Osteoblast (primary cell): ENCODE results near the gene SYNM. TPM values are rescaled to one million over a fixed set of nuclear protein-coding genes. Genes with fewer than 3 reads are reported as not detected.
A peak's percentile ranks its signal among the peaks of the same experiment; 100 is the strongest.

Source experiments
- DNase-seq: peaks from one replicate; pipeline ENCODE4 v3.0.0; 2011; ENCODE audit warnings: low spot score, mixed read lengths; ENCODE audit not compliant: insufficient read length; ENCODE audit errors: missing footprints
- H2AFZ ChIP-seq: 2 replicates; pipeline ENCODE4 v1.6.0; 2011; ENCODE audit warnings: mild to moderate bottlenecking, low read length
- H3K27ac ChIP-seq: 2 replicates; pipeline ENCODE4 v1.5.1; 2011; ENCODE audit warnings: mild to moderate bottlenecking, low read depth, low read length, moderate library complexity
- H3K27me3 ChIP-seq: 2 replicates; pipeline ENCODE4 v1.6.0; 2012; ENCODE audit warnings: mild to moderate bottlenecking, control low read depth, inconsistent platforms, low read length, moderate library complexity; ENCODE audit not compliant: insufficient read depth
- H3K36me3 ChIP-seq: 2 replicates; pipeline ENCODE4 v1.5.1; 2011; ENCODE audit warnings: mild to moderate bottlenecking, low read length, control low read depth, moderate library complexity; ENCODE audit not compliant: insufficient read depth
- H3K4me1 ChIP-seq: 2 replicates; pipeline ENCODE4 v1.5.1; 2011; ENCODE audit warnings: mild to moderate bottlenecking, low read length, control low read depth, moderate library complexity; ENCODE audit not compliant: insufficient read depth
- H3K4me2 ChIP-seq: 2 replicates; pipeline ENCODE4 v1.6.0; 2011; ENCODE audit warnings: mild to moderate bottlenecking, low read length; ENCODE audit not compliant: insufficient read depth
- H3K4me3 ChIP-seq: fragments of 200-600 bp; sonication (generic); 3 replicates; pipeline ENCODE4 v1.5.1; 2012; ENCODE audit warnings: mild to moderate bottlenecking, low read length, inconsistent platforms; ENCODE audit not compliant: insufficient read depth
- H3K79me2 ChIP-seq: 2 replicates; pipeline ENCODE4 v1.6.0; 2012; ENCODE audit warnings: mild to moderate bottlenecking, low read length, control low read depth, inconsistent platforms; ENCODE audit not compliant: insufficient read depth
- H3K9me3 ChIP-seq: 2 replicates; pipeline ENCODE4 v1.5.1; 2011; ENCODE audit warnings: low read depth, low read length, control low read depth
- H4K20me1 ChIP-seq: 2 replicates; pipeline ENCODE4 v1.6.0; 2012; ENCODE audit warnings: mild to moderate bottlenecking, low read length, control low read depth; ENCODE audit not compliant: insufficient read depth
- total RNA-seq: library from RNA; depleted of rRNA; stranded (reverse); fragments of >200 nt; gene quantifications from 2 replicates; pipeline ENCODE4 v1.2.3, GENCODE V29; 2012
- TF ChIP-seq, protein P1 (sequence below): IDR thresholded peaks from 2 replicates; pipeline ENCODE4 v1.5.1; 2011; ENCODE audit warnings: mild to moderate bottlenecking, low read depth, low read length, moderate library complexity; ENCODE audit errors: extremely low read depth

Gene SYNM, protein sequence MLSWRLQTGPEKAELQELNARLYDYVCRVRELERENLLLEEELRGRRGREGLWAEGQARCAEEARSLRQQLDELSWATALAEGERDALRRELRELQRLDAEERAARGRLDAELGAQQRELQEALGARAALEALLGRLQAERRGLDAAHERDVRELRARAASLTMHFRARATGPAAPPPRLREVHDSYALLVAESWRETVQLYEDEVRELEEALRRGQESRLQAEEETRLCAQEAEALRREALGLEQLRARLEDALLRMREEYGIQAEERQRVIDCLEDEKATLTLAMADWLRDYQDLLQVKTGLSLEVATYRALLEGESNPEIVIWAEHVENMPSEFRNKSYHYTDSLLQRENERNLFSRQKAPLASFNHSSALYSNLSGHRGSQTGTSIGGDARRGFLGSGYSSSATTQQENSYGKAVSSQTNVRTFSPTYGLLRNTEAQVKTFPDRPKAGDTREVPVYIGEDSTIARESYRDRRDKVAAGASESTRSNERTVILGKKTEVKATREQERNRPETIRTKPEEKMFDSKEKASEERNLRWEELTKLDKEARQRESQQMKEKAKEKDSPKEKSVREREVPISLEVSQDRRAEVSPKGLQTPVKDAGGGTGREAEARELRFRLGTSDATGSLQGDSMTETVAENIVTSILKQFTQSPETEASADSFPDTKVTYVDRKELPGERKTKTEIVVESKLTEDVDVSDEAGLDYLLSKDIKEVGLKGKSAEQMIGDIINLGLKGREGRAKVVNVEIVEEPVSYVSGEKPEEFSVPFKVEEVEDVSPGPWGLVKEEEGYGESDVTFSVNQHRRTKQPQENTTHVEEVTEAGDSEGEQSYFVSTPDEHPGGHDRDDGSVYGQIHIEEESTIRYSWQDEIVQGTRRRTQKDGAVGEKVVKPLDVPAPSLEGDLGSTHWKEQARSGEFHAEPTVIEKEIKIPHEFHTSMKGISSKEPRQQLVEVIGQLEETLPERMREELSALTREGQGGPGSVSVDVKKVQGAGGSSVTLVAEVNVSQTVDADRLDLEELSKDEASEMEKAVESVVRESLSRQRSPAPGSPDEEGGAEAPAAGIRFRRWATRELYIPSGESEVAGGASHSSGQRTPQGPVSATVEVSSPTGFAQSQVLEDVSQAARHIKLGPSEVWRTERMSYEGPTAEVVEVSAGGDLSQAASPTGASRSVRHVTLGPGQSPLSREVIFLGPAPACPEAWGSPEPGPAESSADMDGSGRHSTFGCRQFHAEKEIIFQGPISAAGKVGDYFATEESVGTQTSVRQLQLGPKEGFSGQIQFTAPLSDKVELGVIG (N-terminal part only)
- 4.0 and 4.4 TPM in 2 replicates for total RNA-seq

DNA sequence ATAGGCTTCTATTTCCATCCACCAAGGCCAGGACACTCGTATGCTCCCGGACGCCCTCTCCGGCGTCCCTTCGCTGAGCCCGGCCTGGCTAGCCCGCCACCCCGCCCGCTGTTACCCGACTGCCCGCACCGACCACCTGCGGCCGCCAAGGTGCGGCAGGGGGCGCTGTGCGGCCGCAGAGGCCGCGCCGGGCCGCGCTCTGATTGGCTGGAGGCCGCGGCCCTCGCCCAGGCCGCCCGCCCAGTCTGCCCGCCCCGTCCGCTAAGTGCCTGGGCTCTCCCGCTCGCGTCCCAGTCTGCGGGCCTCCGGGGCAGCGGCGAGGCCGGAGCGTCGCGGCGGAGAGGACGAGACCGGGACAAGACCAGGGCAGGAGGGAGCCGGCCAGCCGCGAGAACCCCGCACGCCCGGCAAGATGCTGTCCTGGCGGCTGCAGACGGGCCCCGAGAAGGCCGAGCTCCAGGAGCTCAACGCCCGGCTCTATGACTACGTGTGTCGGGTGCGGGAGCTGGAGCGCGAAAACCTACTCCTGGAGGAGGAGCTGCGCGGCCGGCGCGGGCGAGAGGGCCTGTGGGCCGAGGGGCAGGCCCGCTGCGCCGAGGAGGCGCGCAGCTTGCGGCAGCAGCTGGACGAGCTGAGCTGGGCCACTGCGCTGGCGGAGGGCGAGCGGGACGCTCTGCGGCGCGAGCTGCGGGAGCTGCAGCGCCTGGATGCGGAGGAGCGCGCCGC, at the start of gene SYNM:
Gene SYNM (plus strand): TSS at position 293 of the 726 bp plus-strand sequence. CDS start 120 bp downstream, at position 413.
- Histone ChIP-seq H3K27ac (no peak within 1 kb of the TSS), H3K4me1 (peaks cover 6% of the 10 kb centered on the region), H3K36me3 (no peaks in the 10 kb centered on the region), H3K79me2 (no peaks in the 10 kb centered on the region), H3K9me3 (no peaks in the 10 kb centered on the region), H3K27me3 (peaks cover 26% of the 10 kb centered on the region), H3K4me2 (peak within 1 kb of the TSS; percentile 85), H4K20me1 (no peaks in the 10 kb centered on the region), H2AFZ (peak within 1 kb of the TSS; percentile 72), H3K4me3 (peak within 1 kb of the TSS; percentile 68)
- peak; percentile 99 for DNase-seq
- TF ChIP-seq, protein P1, sequence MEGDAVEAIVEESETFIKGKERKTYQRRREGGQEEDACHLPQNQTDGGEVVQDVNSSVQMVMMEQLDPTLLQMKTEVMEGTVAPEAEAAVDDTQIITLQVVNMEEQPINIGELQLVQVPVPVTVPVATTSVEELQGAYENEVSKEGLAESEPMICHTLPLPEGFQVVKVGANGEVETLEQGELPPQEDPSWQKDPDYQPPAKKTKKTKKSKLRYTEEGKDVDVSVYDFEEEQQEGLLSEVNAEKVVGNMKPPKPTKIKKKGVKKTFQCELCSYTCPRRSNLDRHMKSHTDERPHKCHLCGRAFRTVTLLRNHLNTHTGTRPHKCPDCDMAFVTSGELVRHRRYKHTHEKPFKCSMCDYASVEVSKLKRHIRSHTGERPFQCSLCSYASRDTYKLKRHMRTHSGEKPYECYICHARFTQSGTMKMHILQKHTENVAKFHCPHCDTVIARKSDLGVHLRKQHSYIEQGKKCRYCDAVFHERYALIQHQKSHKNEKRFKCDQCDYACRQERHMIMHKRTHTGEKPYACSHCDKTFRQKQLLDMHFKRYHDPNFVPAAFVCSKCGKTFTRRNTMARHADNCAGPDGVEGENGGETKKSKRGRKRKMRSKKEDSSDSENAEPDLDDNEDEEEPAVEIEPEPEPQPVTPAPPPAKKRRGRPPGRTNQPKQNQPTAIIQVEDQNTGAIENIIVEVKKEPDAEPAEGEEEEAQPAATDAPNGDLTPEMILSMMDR = peak; percentile 55

DNA sequence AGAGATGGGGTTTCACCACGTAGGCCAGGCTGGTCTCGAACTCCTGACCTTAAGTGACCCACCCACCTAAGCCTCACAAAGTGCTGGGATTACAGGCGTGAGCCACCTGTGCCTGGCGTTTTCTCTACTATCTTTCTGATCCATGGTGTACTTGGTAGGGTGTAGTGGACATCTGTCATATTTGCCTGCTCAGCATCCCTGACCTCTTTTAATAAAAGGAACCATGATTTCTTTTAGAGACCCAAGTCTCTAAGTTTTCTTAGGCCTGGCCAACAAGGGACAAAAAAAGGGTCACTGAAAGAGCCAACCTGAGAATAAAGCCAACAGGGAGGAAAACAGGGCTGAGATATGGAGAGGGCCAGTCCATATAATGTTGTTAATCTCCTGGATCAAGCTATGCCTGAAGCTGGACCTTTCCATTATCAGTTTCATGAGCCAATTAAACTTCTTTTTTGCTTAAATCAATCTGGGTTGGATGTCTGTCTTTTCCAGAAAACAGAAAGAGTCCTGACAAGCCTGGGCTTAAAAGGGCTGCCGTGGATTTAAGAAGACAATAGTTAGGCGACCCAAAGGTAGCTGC, 49.2 kb upstream of the SYNM start:
- no peaks in the 10 kb centered on the region for H3K9me3 ChIP-seq
- no peak overlapping the region for H3K4me2 ChIP-seq
- peaks cover 8% of the 10 kb centered on the region for H3K4me1 ChIP-seq
- H2AFZ ChIP-seq = no peak overlapping the region
- TF ChIP-seq, protein P1 = no peak
- peak; percentile 79 for DNase-seq
- H4K20me1 ChIP-seq = no peaks in the 10 kb centered on the region
- H3K27me3 ChIP-seq = peaks cover 6% of the 10 kb centered on the region
- no peaks in the 10 kb centered on the region for H3K36me3 ChIP-seq
- H3K79me2 ChIP-seq = no peaks in the 10 kb centered on the region
- H3K27ac ChIP-seq = no peak overlapping the region
- no peak overlapping the region for H3K4me3 ChIP-seq

DNA sequence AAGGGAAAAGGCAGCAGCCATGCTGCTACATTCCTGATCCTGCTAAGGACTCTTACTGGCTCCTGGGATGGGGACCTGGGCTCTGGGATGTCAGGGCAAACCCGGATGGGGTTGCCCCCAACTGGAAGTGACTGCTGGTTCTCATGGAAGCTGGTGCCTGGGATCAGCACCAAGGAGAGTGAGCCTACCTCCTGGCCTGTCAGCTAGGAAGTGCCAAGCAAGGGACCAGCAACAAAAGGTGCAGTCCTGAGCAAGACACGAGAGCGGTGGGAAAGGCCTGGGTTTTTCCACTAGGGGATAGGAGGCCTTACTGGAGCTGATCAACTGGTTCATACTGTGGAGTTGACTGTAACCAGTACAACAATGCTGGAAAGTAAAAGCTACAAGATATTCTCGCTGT, 47.9 kb upstream of the SYNM start:
- no peak overlapping the region for H3K27ac ChIP-seq
- peaks cover 8% of the 10 kb centered on the region for H3K4me1 ChIP-seq
- H4K20me1 ChIP-seq = no peaks in the 10 kb centered on the region
- no peak overlapping the region for H3K4me2 ChIP-seq
- no peaks in the 10 kb centered on the region for H3K36me3 ChIP-seq
- H3K9me3 ChIP-seq = no peaks in the 10 kb centered on the region
- DNase-seq = no peak
- no peak overlapping the region for H3K4me3 ChIP-seq
- peaks cover 6% of the 10 kb centered on the region for H3K27me3 ChIP-seq
- H3K79me2 ChIP-seq = no peaks in the 10 kb centered on the region
- TF ChIP-seq, protein P1 = no peak
- H2AFZ ChIP-seq = no peak overlapping the region
